ENCODE measurements around the gene C6. TPM values are rescaled to one million over a fixed set of nuclear protein-coding genes. Genes with fewer than 3 reads are reported as not detected.

Gene C6
- total and polyA plus RNA-seq, 5 donors = 71.2 to 322 (median 139) TPM

DNA sequence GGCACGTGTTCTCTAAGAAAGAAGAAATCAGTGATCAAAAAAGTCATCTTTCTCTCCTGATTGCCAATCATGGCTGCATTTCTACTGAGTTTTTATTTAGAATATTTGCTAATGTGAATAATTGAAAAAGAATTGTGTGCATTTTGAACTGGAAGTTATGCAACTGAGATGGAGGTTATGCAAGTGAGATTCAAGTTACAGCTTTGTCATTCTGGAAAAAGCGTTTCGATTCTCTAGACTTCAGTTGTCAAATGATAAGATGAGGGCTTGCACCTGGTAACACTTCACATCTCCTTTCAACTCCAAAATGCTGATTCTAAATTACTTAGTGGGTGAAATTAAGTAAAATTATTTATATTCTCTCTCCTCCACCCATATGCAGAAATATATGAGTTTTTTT lies 36.4 kb downstream of the C6 start:
- Histone ChIP-seq H3K27ac (ENCODE audit: low read length) (no peak overlapping the region), H3K4me1 (ENCODE audit: control insufficient read depth, insufficient read depth, low read length) (no peaks in the 10 kb centered on the region), H3K4me3 (ENCODE audit: low read length) (no peak overlapping the region), H3K9me3 (ENCODE audit: control insufficient read depth, low read length) (no peaks in the 10 kb centered on the region), H3K27me3 (ENCODE audit: control insufficient read depth, insufficient read depth) (no peaks in the 10 kb centered on the region)
- intact Hi-C loops (cut with DNase I) = no loop called here
- DNase-seq (no peak), ATAC-seq (peak in 1 of 2 donors; percentile 50)
- 60% methylated on average over 3 of the region's 3 CpGs for WGBS

- WGBS = 90% methylated on average over 3 of the region's 3 CpGs
- no peaks in the 10 kb centered on the region for H3K9me3 ChIP-seq (ENCODE audit: control insufficient read depth, low read length)
- no peak for ATAC-seq
- H3K27ac ChIP-seq (ENCODE audit: low read length) = no peak overlapping the region
- no peak for DNase-seq
- intact Hi-C loops (cut with DNase I) = no loop called here
- H3K4me1 ChIP-seq (ENCODE audit: control insufficient read depth, insufficient read depth, low read length) = no peaks in the 10 kb centered on the region
- H3K4me3 ChIP-seq (ENCODE audit: low read length) = no peak overlapping the region
- no peaks in the 10 kb centered on the region for H3K27me3 ChIP-seq (ENCODE audit: control insufficient read depth, insufficient read depth)
Measured at GRCh38 chr5:41172012-41172411, 41.3 kb downstream of the C6 start.

DNA sequence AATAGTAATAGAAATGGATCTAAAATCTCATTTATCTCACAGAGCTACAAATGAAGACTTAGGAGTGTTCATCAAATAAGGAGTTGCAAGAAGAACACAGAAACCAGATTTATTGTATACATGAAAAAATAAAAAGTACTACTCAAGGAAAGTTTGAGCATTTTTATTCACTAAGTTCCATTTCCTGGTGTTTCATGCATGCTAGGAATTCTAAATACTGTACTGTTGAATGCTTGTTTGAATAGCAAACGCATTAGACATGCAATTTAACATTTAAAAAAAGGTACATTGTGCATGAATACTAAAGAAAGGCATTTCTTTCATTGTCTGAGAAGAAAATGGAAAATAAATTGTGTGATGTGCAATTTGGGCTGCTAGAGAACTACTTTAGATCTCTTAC lies 52.1 kb downstream of the C6 start:
- intact Hi-C loops (cut with DNase I) = no loop called here
- WGBS = 81% methylated on average over 1 of the region's 1 CpG
- Histone ChIP-seq H3K4me3 (ENCODE audit: low read length) (no peak overlapping the region), H3K27ac (ENCODE audit: low read length) (no peak overlapping the region), H3K9me3 (ENCODE audit: control insufficient read depth, low read length) (no peaks in the 10 kb centered on the region), H3K27me3 (ENCODE audit: control insufficient read depth, insufficient read depth) (no peaks in the 10 kb centered on the region), H3K4me1 (ENCODE audit: control insufficient read depth, insufficient read depth, low read length) (no peaks in the 10 kb centered on the region)
- DNase-seq (no peak), ATAC-seq (no peak)

DNA sequence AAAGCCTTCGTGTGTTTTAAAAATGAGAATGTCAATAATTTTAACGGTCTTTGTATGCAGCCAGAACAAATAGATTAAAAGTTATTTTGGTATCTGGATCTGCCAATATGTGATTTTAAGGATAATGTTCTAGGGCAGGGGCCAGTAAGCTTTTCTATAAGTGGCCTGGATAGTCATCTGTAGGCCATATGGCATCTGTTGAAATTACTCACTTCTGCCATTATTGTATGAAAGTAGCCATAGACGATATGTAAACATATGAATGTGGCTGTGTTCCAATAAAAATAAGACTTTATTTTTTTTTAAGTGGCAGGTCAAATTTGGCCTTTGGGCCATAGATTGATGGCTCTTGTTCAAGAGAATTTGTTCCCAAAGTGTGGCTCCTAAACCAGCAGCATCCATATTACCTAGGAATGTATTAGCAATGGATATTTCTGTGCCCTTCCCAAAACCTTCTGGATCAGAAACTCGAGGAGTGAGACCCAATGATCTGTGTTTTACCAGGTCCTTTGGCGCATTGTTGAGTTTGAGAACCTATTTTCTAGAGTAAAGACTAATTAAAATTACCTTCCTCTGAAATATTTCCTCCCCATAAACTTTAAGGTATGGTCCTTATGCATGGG lies 55.9 kb downstream of the C6 start:
- H3K9me3 ChIP-seq (ENCODE audit: control insufficient read depth, low read length) = no peaks in the 10 kb centered on the region
- no peak overlapping the region for H3K4me3 ChIP-seq (ENCODE audit: low read length)
- no peak for ATAC-seq
- WGBS = 76% methylated on average over 5 of the region's 5 CpGs
- no peaks in the 10 kb centered on the region for H3K4me1 ChIP-seq (ENCODE audit: control insufficient read depth, insufficient read depth, low read length)
- intact Hi-C loops (cut with DNase I) = no loop called here
- no peaks in the 10 kb centered on the region for H3K27me3 ChIP-seq (ENCODE audit: control insufficient read depth, insufficient read depth)
- no peak for DNase-seq
- no peak overlapping the region for H3K27ac ChIP-seq (ENCODE audit: low read length)

- H3K27me3 ChIP-seq (ENCODE audit: control insufficient read depth, insufficient read depth) = no peaks in the 10 kb centered on the region
- ATAC-seq (no peak), DNase-seq (no peak)
Measured at GRCh38 chr5:41156739-41157138, 56.6 kb downstream of the C6 start.

DNA sequence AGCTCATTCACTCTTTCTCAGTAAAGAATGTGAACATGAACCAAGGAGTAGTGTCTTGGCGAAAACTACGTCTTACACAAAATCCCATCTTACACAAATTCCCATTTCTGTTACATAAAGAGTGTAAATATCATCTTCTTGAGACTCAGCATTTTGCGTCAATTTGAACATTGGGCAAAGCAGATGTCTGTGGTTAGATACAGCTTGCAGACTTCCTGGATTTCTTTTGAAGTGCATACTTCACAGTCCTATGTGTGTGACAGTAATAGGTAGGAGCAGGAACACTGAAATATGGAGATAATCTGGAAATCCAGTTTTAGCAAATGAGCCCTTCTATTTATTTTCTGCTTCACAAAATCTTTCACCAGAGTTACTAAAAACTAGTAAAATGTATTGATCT lies 58.8 kb downstream of the C6 start:
- Histone ChIP-seq H3K27me3 (ENCODE audit: control insufficient read depth, insufficient read depth) (no peaks in the 10 kb centered on the region), H3K27ac (ENCODE audit: low read length) (no peak overlapping the region), H3K4me1 (ENCODE audit: control insufficient read depth, insufficient read depth, low read length) (no peaks in the 10 kb centered on the region), H3K9me3 (ENCODE audit: control insufficient read depth, low read length) (no peaks in the 10 kb centered on the region), H3K4me3 (ENCODE audit: low read length) (no peak overlapping the region)
- intact Hi-C loops (cut with DNase I) = no loop called here
- ATAC-seq = no peak
- DNase-seq = no peak
- 89% methylated on average over 3 of the region's 3 CpGs for WGBS

More at GRCh38 chr5:41156739-41157138, 56.6 kb downstream of the C6 start:
- H3K4me3 ChIP-seq (ENCODE audit: low read length) = no peak overlapping the region
- H3K9me3 ChIP-seq (ENCODE audit: control insufficient read depth, low read length) = no peaks in the 10 kb centered on the region
- no peaks in the 10 kb centered on the region for H3K4me1 ChIP-seq (ENCODE audit: control insufficient read depth, insufficient read depth, low read length)
- no peak overlapping the region for H3K27ac ChIP-seq (ENCODE audit: low read length)
- intact Hi-C loops (cut with DNase I) = no loop called here

DNA sequence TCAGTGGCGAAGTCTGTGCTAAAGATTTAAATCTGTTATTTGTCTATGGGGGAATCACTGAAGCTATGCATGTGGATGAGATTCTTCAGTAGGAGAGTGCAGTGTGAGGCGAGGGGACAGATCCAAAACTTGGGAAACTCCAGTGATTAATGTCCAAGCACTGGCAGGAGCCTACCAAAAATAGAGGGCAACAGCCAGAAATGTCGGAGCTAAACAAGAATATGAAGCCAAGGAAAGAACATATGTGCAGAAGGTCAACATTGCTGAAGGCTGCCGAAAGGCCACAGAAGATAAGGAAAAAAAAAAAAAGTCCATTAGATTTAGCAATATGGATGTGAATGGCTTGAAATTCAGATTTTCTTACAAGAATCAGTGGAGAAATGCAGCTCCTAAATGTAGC lies 61.8 kb downstream of the C6 start:
- Histone ChIP-seq H3K9me3 (ENCODE audit: control insufficient read depth, low read length) (no peaks in the 10 kb centered on the region), H3K4me3 (ENCODE audit: low read length) (no peak overlapping the region), H3K27ac (ENCODE audit: low read length) (no peak overlapping the region), H3K27me3 (ENCODE audit: control insufficient read depth, insufficient read depth) (no peaks in the 10 kb centered on the region), H3K4me1 (ENCODE audit: control insufficient read depth, insufficient read depth, low read length) (no peaks in the 10 kb centered on the region)
- ATAC-seq (peak; percentile 64 to 76), DNase-seq (peak; percentile 20 to 32 (median 31))
- intact Hi-C loops (cut with DNase I) = no loop called here
- 61% methylated on average over 4 of the region's 4 CpGs for WGBS

- Histone ChIP-seq H3K4me3 (ENCODE audit: low read length) (no peak overlapping the region), H3K4me1 (ENCODE audit: control insufficient read depth, insufficient read depth, low read length) (no peaks in the 10 kb centered on the region), H3K27me3 (ENCODE audit: control insufficient read depth, insufficient read depth) (no peaks in the 10 kb centered on the region), H3K9me3 (ENCODE audit: control insufficient read depth, low read length) (no peaks in the 10 kb centered on the region), H3K27ac (ENCODE audit: low read length) (no peak overlapping the region)
- intact Hi-C loops (cut with DNase I) = no loop called here
- peak; percentile 48 to 50 for ATAC-seq
- peak; percentile 21 to 57 (median 29) for DNase-seq
- 100% methylated on average over 1 of the region's 1 CpG for WGBS
Measured at GRCh38 chr5:41148448-41148847, 64.9 kb downstream of the C6 start.

- Histone ChIP-seq H3K9me3 (ENCODE audit: control insufficient read depth, low read length) (no peaks in the 10 kb centered on the region), H3K27me3 (ENCODE audit: control insufficient read depth, insufficient read depth) (no peaks in the 10 kb centered on the region), H3K27ac (ENCODE audit: low read length) (no peak overlapping the region), H3K4me3 (ENCODE audit: low read length) (no peak overlapping the region), H3K4me1 (ENCODE audit: control insufficient read depth, insufficient read depth, low read length) (no peaks in the 10 kb centered on the region)
- ATAC-seq = no peak
- WGBS = 96% methylated on average over 5 of the region's 5 CpGs
- DNase-seq = no peak
- intact Hi-C loops (cut with DNase I) = no loop called here
Measured at GRCh38 chr5:41145306-41145705, 68.0 kb downstream of the C6 start.

DNA sequence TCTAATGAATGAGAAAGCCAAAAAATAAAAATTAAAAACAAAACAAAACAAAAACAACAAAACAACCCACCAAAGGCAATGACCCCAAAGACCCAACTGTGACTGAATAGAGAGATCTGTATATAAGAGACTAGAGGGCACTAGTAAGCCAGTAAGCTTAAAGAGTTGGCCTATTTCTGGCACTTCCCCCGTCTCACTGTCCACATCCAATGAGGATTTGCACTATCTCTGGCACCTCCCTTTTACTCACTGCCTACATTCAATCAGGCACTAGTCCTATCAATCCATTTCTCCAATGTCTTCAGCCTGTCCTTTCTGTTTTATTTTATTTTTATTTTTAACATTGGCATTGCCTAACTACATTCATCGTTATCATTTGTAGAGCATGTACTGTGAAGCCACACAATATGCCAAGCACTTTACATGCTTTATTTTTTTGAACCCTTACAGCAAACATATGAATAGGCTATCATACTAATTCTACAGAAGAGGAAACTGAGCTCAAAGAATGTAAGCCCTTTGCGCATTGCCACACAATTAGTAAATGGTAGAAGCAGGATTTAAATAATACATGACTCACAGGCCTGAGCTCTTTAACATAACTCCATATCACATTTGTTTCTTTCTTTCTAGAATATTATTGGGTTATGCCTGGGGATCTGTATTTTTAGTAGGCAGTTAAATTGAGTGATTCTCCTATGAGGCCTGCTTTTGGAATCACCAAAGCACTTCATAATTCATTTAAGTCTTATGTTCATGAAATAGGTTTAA lies 70.0 kb downstream of the C6 start:
- H3K27me3 ChIP-seq (ENCODE audit: control insufficient read depth, insufficient read depth) = no peaks in the 10 kb centered on the region
- no peak for DNase-seq
- H3K4me1 ChIP-seq (ENCODE audit: control insufficient read depth, insufficient read depth, low read length) = no peaks in the 10 kb centered on the region
- peak overlapping the region; percentile 32 for H3K27ac ChIP-seq (ENCODE audit: low read length)
- no peak overlapping the region for H3K4me3 ChIP-seq (ENCODE audit: low read length)
- intact Hi-C loops (cut with DNase I) = no loop called here
- ATAC-seq = no peak
- no peaks in the 10 kb centered on the region for H3K9me3 ChIP-seq (ENCODE audit: control insufficient read depth, low read length)
- WGBS = 71% methylated on average over 3 of the region's 3 CpGs

- no peak for DNase-seq
- intact Hi-C loops (cut with DNase I) = no loop called here
- H3K9me3 ChIP-seq (ENCODE audit: control insufficient read depth, low read length) = no peaks in the 10 kb centered on the region
- H3K4me1 ChIP-seq (ENCODE audit: control insufficient read depth, insufficient read depth, low read length) = no peaks in the 10 kb centered on the region
- H3K4me3 ChIP-seq (ENCODE audit: low read length) = no peak overlapping the region
- no peaks in the 10 kb centered on the region for H3K27me3 ChIP-seq (ENCODE audit: control insufficient read depth, insufficient read depth)
- ATAC-seq = no peak
- 32% methylated on average over 1 of the region's 1 CpG for WGBS
- H3K27ac ChIP-seq (ENCODE audit: low read length) = no peak overlapping the region
Measured at GRCh38 chr5:41127967-41128690, 85.2 kb downstream of the C6 start.
